ENCODE data around the gene PANK3. TPM values are rescaled to one million over a fixed set of nuclear protein-coding genes. Genes with fewer than 3 reads are reported as not detected.
A peak's percentile ranks its signal among the peaks of the same experiment; 100 is the strongest.
"Not testable (repeated sequence)": the region's sequence is repeated elsewhere in the genome, so short reads cannot be mapped to it uniquely, and the experiment has no call there.

The PANK3 gene
- polyA plus RNA-seq, 4 donors = 16.3 to 55.3 (median 25.2) TPM

DNA sequence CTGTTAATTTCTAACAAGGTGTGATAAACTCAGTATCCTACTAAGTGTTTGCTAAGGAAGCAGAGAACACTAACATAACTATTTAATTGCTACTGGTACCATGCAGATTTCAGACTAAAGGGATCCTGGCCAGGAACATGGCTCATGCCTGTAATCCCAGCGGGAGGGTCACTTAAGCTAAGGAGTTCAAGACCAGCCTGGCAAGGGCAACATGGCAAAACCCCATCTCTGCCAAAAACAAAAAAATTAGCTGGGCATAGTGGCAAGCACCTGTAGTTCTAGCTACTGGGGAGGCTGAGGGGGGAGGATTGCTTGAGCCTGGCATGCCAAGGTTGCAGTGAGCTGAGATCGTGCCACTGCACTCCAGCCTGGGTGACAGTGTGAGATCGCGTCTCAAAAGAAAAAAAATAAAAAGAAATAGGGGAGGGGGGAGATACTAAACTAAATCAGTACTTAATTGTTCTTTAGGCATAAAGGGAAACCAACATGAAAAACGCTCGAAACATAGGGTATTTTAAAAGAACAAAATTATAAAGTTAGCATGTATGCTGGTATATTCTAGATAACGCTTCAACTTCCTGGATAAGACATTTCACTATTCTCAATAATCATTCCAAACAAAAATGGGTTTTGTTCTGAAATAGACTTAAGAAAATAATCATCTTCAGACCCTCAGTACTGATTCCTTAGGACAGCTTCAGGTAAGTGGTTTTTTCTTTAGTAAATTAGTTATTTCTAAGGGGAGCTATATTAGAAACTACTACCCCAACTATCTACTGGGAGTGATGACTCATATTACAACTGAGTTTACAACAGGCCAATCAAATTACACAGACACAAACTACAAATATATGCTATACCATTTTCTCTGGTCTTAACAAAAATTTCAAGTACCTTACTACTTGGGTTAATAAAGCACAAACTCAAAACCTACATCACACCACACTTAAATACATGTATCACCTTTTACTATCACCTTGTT is 3.5 kb downstream of the PANK3 start:
- Histone ChIP-seq H3K4me1 (ENCODE audit: control insufficient read depth in 3 of 3, insufficient read depth in 2 of 3, low read depth in 1 of 3, low read length in 2 of 3) (peaks cover 3 to 17% (median 7%) of the 10 kb centered on the region in 3 donors), H3K27ac (ENCODE audit: low read depth in 1 of 3, low read length in 2 of 3) (peak overlapping the region in 1 of 3 donors; percentile 49), H3K27me3 (ENCODE audit: control insufficient read depth in 3 of 3, insufficient read depth in 3 of 3, low read length in 3 of 3) (no peaks in the 10 kb centered on the region), H3K36me3 (ENCODE audit: control insufficient read depth in 3 of 3, insufficient read depth in 2 of 3, low read depth in 1 of 3, low read length in 3 of 3) (peaks cover 0 to 11% (median 0%) of the 10 kb centered on the region in 3 donors), H3K9me3 (ENCODE audit: control insufficient read depth in 2 of 2, insufficient read depth in 1 of 2, low read depth in 1 of 2, low read length in 1 of 2) (peaks cover 0 to 3% of the 10 kb centered on the region in 2 donors), H3K4me3 (ENCODE audit: low read depth in 1 of 3, low read length in 3 of 3) (no peak overlapping the region)
- DNase-seq (no peak), FAIRE-seq (no peak)
- 84 to 90% (median 88%) methylated on average over 7 of the region's 7 CpGs for WGBS, 3 donors

DNA sequence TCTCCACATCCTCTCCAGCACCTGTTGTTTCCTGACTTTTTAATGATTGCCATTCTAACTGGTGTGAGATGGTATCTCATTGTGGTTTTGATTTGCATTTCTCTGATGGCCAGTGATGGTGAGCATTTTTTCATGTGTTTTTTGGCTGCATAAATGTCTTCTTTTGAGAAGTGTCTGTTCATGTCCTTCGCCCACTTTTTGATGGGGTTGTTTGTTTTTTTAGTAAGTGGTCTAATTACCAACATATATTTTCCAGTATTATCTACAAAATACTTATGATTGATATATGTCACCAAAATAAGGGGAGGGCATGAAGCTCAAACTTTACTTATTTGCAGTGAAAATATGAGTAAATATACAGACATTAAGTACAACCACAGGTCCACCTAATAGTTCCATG is 5.0 kb downstream of the PANK3 start:
- FAIRE-seq = not testable (repeated sequence)

DNA sequence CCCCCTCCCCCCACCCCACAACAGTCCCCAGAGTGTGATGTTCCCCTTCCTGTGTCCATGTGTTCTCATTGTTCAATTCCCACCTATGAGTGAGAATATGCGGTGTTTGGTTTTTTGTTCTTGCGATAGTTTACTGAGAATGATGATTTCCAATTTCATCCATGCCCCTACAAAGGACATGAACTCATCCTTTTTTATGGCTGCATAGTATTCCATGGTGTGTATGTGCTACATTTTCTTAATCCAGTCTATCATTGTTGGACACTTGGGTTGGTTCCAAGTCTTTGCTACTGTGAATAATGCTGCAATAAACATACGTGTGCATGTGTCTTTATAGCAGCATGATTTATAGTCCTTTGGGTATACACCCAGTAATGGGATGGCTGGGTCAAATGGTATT is 5.5 kb downstream of the PANK3 start:
- H3K27ac ChIP-seq (ENCODE audit: low read depth in 1 of 3, low read length in 2 of 3); H3K4me3 ChIP-seq (ENCODE audit: low read depth in 1 of 3, low read length in 3 of 3); H3K27me3 ChIP-seq (ENCODE audit: control insufficient read depth in 3 of 3, insufficient read depth in 3 of 3, low read length in 3 of 3); H3K9me3 ChIP-seq (ENCODE audit: control insufficient read depth in 2 of 2, insufficient read depth in 1 of 2, low read depth in 1 of 2, low read length in 1 of 2); FAIRE-seq; DNase-seq: not testable (repeated sequence)
- Histone ChIP-seq H3K4me1 (ENCODE audit: control insufficient read depth in 3 of 3, insufficient read depth in 2 of 3, low read depth in 1 of 3, low read length in 2 of 3) (peaks cover 0 to 11% (median 5%) of the 10 kb centered on the region in 3 donors), H3K36me3 (ENCODE audit: control insufficient read depth in 3 of 3, insufficient read depth in 2 of 3, low read depth in 1 of 3, low read length in 3 of 3) (peaks cover 0 to 15% (median 0%) of the 10 kb centered on the region in 3 donors)
- WGBS, 3 donors = 30 to 61% (median 40%) methylated on average over 1 of the region's 3 CpGs

More for the DNA sequence above, 5.0 kb downstream of the PANK3 start:
- not testable (repeated sequence) for H3K4me3 ChIP-seq (ENCODE audit: low read depth in 1 of 3, low read length in 3 of 3); H3K9me3 ChIP-seq (ENCODE audit: control insufficient read depth in 2 of 2, insufficient read depth in 1 of 2, low read depth in 1 of 2, low read length in 1 of 2); DNase-seq; H3K27ac ChIP-seq (ENCODE audit: low read depth in 1 of 3, low read length in 2 of 3); H3K27me3 ChIP-seq (ENCODE audit: control insufficient read depth in 3 of 3, insufficient read depth in 3 of 3, low read length in 3 of 3)
- Histone ChIP-seq H3K36me3 (ENCODE audit: control insufficient read depth in 3 of 3, insufficient read depth in 2 of 3, low read depth in 1 of 3, low read length in 3 of 3) (peaks cover 0 to 15% (median 0%) of the 10 kb centered on the region in 3 donors), H3K4me1 (ENCODE audit: control insufficient read depth in 3 of 3, insufficient read depth in 2 of 3, low read depth in 1 of 3, low read length in 2 of 3) (peaks cover 0 to 11% (median 5%) of the 10 kb centered on the region in 3 donors)
- WGBS, 3 donors = 92 to 100% (median 95%) methylated on average over 1 of the region's 1 CpG

DNA sequence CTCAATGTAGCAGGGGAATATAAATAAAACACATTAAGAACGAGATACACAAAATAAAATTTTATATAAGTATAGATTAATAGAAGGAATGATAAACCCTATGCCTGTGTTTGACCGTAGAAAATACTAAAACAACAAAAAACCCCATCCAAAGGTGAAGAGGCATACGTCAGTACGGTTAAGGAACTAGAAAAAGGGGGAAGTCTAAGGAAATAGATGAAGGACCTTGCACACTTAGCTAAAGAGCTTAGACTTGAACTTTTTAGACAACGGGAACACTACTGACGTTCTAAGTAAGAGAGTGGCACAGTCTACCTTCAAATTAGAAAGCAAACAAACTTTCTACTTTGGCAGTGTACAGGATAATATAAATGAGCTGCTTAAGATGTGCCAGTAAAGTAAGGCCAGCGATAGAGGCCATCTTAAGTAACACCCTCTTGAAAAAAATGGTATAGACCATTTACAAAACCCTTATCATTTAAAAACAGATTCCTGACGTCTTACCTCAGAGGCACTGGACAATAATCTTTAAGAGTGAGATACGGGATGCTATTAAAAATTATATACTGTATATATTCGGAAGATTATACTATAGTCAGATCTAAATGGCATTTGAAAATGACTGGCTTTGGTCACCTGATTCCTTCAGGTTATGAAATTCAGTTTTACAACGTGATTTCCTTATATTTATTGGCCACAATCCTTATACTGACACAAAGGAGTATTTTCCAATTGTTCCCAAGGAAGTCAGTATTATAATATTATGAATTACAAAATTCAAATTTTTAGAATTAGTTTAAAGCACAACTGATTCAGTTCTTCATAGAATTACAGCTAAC is 8.5 kb downstream of the PANK3 start:
- FAIRE-seq (no peak), DNase-seq (peak in 1 of 2 donors; percentile 22)
- H3K4me1 ChIP-seq (ENCODE audit: control insufficient read depth in 3 of 3, insufficient read depth in 2 of 3, low read depth in 1 of 3, low read length in 2 of 3) = no peaks in the 10 kb centered on the region
- H3K27me3 ChIP-seq (ENCODE audit: control insufficient read depth in 3 of 3, insufficient read depth in 3 of 3, low read length in 3 of 3) = no peaks in the 10 kb centered on the region
- H3K9me3 ChIP-seq (ENCODE audit: control insufficient read depth in 2 of 2, insufficient read depth in 1 of 2, low read depth in 1 of 2, low read length in 1 of 2) = peaks cover 0 to 3% of the 10 kb centered on the region in 2 donors
- peaks cover 0 to 15% (median 9%) of the 10 kb centered on the region in 3 donors for H3K36me3 ChIP-seq (ENCODE audit: control insufficient read depth in 3 of 3, insufficient read depth in 2 of 3, low read depth in 1 of 3, low read length in 3 of 3)
- 86 to 88% (median 86%) methylated on average over 11 of the region's 11 CpGs for WGBS, 3 donors
- no peak overlapping the region for H3K27ac ChIP-seq (ENCODE audit: low read depth in 1 of 3, low read length in 2 of 3)
- H3K4me3 ChIP-seq (ENCODE audit: low read depth in 1 of 3, low read length in 3 of 3) = no peak overlapping the region

DNA sequence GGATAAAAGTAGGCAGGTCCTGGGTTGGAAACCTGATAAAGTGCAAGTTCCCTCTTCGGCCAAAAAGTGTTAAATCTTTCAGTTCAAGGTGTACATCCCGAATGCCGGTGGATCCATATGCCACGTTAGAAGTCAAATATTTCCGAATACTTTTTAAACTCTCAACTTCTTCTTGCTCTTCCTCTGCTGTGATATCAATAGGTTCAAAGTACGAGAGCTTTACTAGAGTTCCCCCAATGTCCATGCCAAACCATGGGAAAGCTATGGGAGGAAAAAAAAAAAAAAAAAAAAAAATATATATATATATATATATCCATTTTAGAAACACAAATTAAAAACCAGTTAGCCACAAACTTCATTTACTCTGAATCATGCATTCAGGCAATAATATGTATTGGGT is 10.4 kb downstream of the PANK3 start:
- Histone ChIP-seq H3K36me3 (ENCODE audit: control insufficient read depth in 3 of 3, insufficient read depth in 2 of 3, low read depth in 1 of 3, low read length in 3 of 3) (peaks cover 0 to 13% (median 10%) of the 10 kb centered on the region in 3 donors), H3K27ac (ENCODE audit: low read depth in 1 of 3, low read length in 2 of 3) (no peak overlapping the region), H3K4me1 (ENCODE audit: control insufficient read depth in 3 of 3, insufficient read depth in 2 of 3, low read depth in 1 of 3, low read length in 2 of 3) (no peaks in the 10 kb centered on the region), H3K9me3 (ENCODE audit: control insufficient read depth in 2 of 2, insufficient read depth in 1 of 2, low read depth in 1 of 2, low read length in 1 of 2) (no peaks in the 10 kb centered on the region), H3K4me3 (ENCODE audit: low read depth in 1 of 3, low read length in 3 of 3) (no peak overlapping the region), H3K27me3 (ENCODE audit: control insufficient read depth in 3 of 3, insufficient read depth in 3 of 3, low read length in 3 of 3) (no peaks in the 10 kb centered on the region)
- WGBS, 3 donors = 92 to 98% (median 97%) methylated on average over 6 of the region's 6 CpGs
- DNase-seq (no peak), FAIRE-seq (no peak)

DNA sequence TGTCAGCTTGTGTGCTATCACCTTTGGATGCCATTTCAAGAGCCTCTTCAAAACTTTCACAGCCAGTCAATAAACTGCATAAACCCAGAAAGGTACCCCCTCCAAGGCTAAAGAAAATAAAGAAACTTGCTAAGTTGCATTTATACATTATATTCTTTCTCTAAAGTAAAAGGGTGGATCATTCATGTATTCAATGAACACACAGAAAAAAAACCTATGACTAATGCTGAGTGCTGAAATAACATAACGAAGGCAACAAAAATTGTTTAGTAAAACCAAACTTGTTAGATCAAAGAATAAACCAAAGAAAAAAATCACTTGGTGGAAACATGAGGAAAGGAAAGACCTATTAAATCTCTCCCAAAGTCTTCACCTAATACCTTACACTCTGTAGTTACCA is 15.2 kb downstream of the PANK3 start:
- Histone ChIP-seq H3K4me1 (ENCODE audit: control insufficient read depth in 3 of 3, insufficient read depth in 2 of 3, low read depth in 1 of 3, low read length in 2 of 3) (peaks cover 0 to 9% (median 0%) of the 10 kb centered on the region in 3 donors), H3K9me3 (ENCODE audit: control insufficient read depth in 2 of 2, insufficient read depth in 1 of 2, low read depth in 1 of 2, low read length in 1 of 2) (no peaks in the 10 kb centered on the region), H3K36me3 (ENCODE audit: control insufficient read depth in 3 of 3, insufficient read depth in 2 of 3, low read depth in 1 of 3, low read length in 3 of 3) (peaks cover 2 to 15% (median 8%) of the 10 kb centered on the region in 3 donors), H3K27ac (ENCODE audit: low read depth in 1 of 3, low read length in 2 of 3) (no peak overlapping the region), H3K4me3 (ENCODE audit: low read depth in 1 of 3, low read length in 3 of 3) (no peak overlapping the region), H3K27me3 (ENCODE audit: control insufficient read depth in 3 of 3, insufficient read depth in 3 of 3, low read length in 3 of 3) (no peaks in the 10 kb centered on the region)
- no peak for FAIRE-seq
- DNase-seq = no peak
- 87 to 91% (median 90%) methylated on average over 1 of the region's 1 CpG for WGBS, 3 donors

DNA sequence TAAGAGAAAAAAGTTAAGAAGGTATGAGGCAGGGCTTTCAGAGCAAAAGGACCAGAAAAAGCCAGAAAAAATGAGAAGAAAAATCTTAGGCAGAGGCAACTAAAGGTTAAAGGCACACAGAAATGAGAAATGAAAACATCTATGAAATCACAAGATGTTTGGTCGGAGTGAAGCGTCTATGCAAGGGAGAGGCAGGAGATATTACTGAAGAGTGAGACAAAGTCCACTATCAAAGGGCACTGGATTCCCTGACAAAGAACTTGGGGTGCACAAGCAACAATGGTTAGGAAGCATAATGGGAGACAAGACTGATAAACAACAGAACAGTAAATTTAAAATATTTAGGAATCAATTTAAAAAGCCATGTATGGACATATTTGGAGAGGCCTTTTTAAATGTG is 16.9 kb downstream of the PANK3 start:
- no peak for FAIRE-seq
- Histone ChIP-seq H3K27ac (ENCODE audit: low read depth in 1 of 3, low read length in 2 of 3) (peak overlapping the region in 2 of 3 donors; percentile 24 to 82), H3K27me3 (ENCODE audit: control insufficient read depth in 3 of 3, insufficient read depth in 3 of 3, low read length in 3 of 3) (no peaks in the 10 kb centered on the region), H3K4me1 (ENCODE audit: control insufficient read depth in 3 of 3, insufficient read depth in 2 of 3, low read depth in 1 of 3, low read length in 2 of 3) (peaks cover 0 to 9% (median 0%) of the 10 kb centered on the region in 3 donors), H3K4me3 (ENCODE audit: low read depth in 1 of 3, low read length in 3 of 3) (no peak overlapping the region), H3K9me3 (ENCODE audit: control insufficient read depth in 2 of 2, insufficient read depth in 1 of 2, low read depth in 1 of 2, low read length in 1 of 2) (no peaks in the 10 kb centered on the region), H3K36me3 (ENCODE audit: control insufficient read depth in 3 of 3, insufficient read depth in 2 of 3, low read depth in 1 of 3, low read length in 3 of 3) (peaks cover 6 to 16% (median 16%) of the 10 kb centered on the region in 3 donors)
- DNase-seq = peak; percentile 54 to 68
- WGBS, 3 donors = 17 to 50% (median 33%) methylated on average over 2 of the region's 2 CpGs

DNA sequence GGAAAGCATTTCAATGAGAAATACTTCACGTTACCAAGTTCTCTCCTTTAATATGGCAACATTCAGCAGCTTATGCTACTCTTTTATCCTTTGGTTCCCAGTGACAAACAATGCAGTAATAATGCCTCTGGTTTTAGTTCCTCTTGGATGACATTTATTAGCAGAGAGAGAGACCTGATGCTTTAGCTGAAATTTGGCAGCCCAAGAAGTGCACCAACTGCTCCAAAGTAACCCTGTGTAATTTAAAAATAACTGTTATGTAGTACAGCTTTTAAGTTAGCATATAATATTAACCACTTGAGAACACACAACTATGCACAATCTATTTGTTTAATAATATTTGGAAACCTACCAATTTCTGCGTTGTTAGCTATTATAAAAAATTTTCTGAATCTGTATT is 21.8 kb downstream of the PANK3 start:
- Histone ChIP-seq H3K36me3 (ENCODE audit: control insufficient read depth in 3 of 3, insufficient read depth in 2 of 3, low read depth in 1 of 3, low read length in 3 of 3) (peaks cover 12 to 20% (median 18%) of the 10 kb centered on the region in 3 donors), H3K4me1 (ENCODE audit: control insufficient read depth in 3 of 3, insufficient read depth in 2 of 3, low read depth in 1 of 3, low read length in 2 of 3) (peaks cover 0 to 8% (median 0%) of the 10 kb centered on the region in 3 donors), H3K27ac (ENCODE audit: low read depth in 1 of 3, low read length in 2 of 3) (no peak overlapping the region), H3K27me3 (ENCODE audit: control insufficient read depth in 3 of 3, insufficient read depth in 3 of 3, low read length in 3 of 3) (no peaks in the 10 kb centered on the region), H3K9me3 (ENCODE audit: control insufficient read depth in 2 of 2, insufficient read depth in 1 of 2, low read depth in 1 of 2, low read length in 1 of 2) (no peaks in the 10 kb centered on the region), H3K4me3 (ENCODE audit: low read depth in 1 of 3, low read length in 3 of 3) (no peak overlapping the region)
- 96 to 99% (median 98%) methylated on average over 2 of the region's 2 CpGs for WGBS, 3 donors
- no peak for DNase-seq
- FAIRE-seq = no peak

Measured in small intestine (tissue), 7 donors.